K562 (cell line): ENCODE measurements around the gene RSPH9. TPM values are rescaled to one million over a fixed set of nuclear protein-coding genes. Genes with fewer than 3 reads are reported as not detected.

ENCODE experiments used
- ARID2 ChIP-seq: fragments of 450-650 bp; IDR thresholded peaks from 2 replicates; pipeline ENCODE4 v1.6.1; 2017; ENCODE audit warnings: antibody characterized with exemption, mild to moderate bottlenecking
- EZH2 ChIP-seq: IDR thresholded peaks from 2 replicates; pipeline ENCODE4 v1.6.1; 2012; ENCODE audit warnings: low read depth, mild to moderate bottlenecking, inconsistent platforms, low read length, borderline replicate concordance
- FOXK1 ChIP-seq: sonication (generic); formaldehyde crosslinking; IDR thresholded peaks from 2 replicates; pipeline ENCODE4 v1.8.0; 2022; ENCODE audit warnings: missing genetic modification reagents, mild to moderate bottlenecking, borderline replicate concordance
- HDAC8 ChIP-seq: fragments of 450-650 bp; IDR thresholded peaks from 2 replicates; pipeline ENCODE4 v1.6.1; 2016; ENCODE audit warnings: mild to moderate bottlenecking, missing genetic modification characterization, moderate library complexity, missing compliant biosample characterization
- KAT2B ChIP-seq: IDR thresholded peaks from one replicate; pipeline ENCODE4 v1.6.1; 2012; ENCODE audit warnings: low read depth, mild to moderate bottlenecking, control low read depth, inconsistent platforms, low read length, moderate library complexity
- MCM2 ChIP-seq: fragments of 450-650 bp; IDR thresholded peaks from 2 replicates; pipeline ENCODE4 v1.6.1; 2017; ENCODE audit warnings: low read depth, mild to moderate bottlenecking
- NR2C2 ChIP-seq, 2 experiments: fragments of 200-800 bp in 1 of 2; sonication (Bioruptor generic) in 1 of 2; sonication (generic) in 1 of 2; formaldehyde crosslinking in 1 of 2; IDR thresholded peaks; 2 replicates each; pipeline versions ENCODE4 v1.6.1 to v1.8.0; 2016 to 2022; ENCODE audit warnings: mild to moderate bottlenecking in 1 of 2, missing compliant biosample characterization in 1 of 2, missing genetic modification characterization in 1 of 2, missing genetic modification reagents in 1 of 2
- NUFIP1 ChIP-seq: fragments of 450-650 bp; IDR thresholded peaks from 2 replicates; pipeline ENCODE4 v1.6.1; 2018; ENCODE audit not compliant: partially characterized antibody
- OTX1 ChIP-seq: fragments of 450-650 bp; formaldehyde crosslinking; IDR thresholded peaks from 2 replicates; pipeline ENCODE4 v1.4.0; 2022; ENCODE audit warnings: mild to moderate bottlenecking
- SAP30 ChIP-seq: fragments of 200-600 bp; sonication (generic); IDR thresholded peaks from 2 replicates; pipeline ENCODE4 v1.6.1; 2012; ENCODE audit warnings: borderline replicate concordance, low read depth, mild to moderate bottlenecking, moderate library complexity, low read length, control low read depth, inconsistent platforms; ENCODE audit not compliant: insufficient read depth, poor library complexity, severe bottlenecking
- SRF ChIP-seq, 2 experiments: fragments of 250-450, 450-650 bp in 1 of 2; sonication (Bioruptor Pico) in 1 of 2; sonication (generic) in 1 of 2; formaldehyde crosslinking; IDR thresholded peaks; 2 replicates each; pipeline versions ENCODE4 v1.5.0 to v1.5.1; 2020 to 2022; ENCODE audit warnings: mild to moderate bottlenecking in 1 of 2, missing genetic modification reagents in 1 of 2
- SRSF7 ChIP-seq: fragments of 200-400 bp; formaldehyde crosslinking; optimal IDR thresholded peaks from 2 replicates; pipeline ENCODE3; 2017; ENCODE audit warnings: mild to moderate bottlenecking, low read depth, low read length
- TFAM ChIP-seq: fragments of 250-450 bp; sonication (Bioruptor Pico); conservative IDR thresholded peaks from 2 replicates; pipeline ENCODE4 v1.5.0; 2021; ENCODE audit warnings: mild to moderate bottlenecking, moderate library complexity
- ZFP36 ChIP-seq: fragments of 150-350 bp; IDR thresholded peaks from 2 replicates; pipeline ENCODE4 v1.6.1; 2018; ENCODE audit warnings: low read length, low read depth; ENCODE audit not compliant: partially characterized antibody
- ZNF124 ChIP-seq: sonication (generic); formaldehyde crosslinking; IDR thresholded peaks from 2 replicates; pipeline ENCODE4 v1.8.1; 2022; ENCODE audit warnings: missing genetic modification reagents
- ZNF165 ChIP-seq: fragments of 250-450 bp; sonication (Bioruptor Pico); IDR thresholded peaks from 2 replicates; pipeline ENCODE4 v1.4.0; 2020; ENCODE audit warnings: borderline replicate concordance
- polyA plus RNA-seq, 8 experiments: library from polyadenylated mRNA; depleted of rRNA in 4 of 8; stranded (reverse) in 5 of 8; unstranded in 3 of 8; fragments of >200 nt; fragmentation: Nextera tagmentation in 2 of 8; fragmentation: Illumina TruSeq in 1 of 8; extraction: Ambion mirVana in 2 of 8; extraction: Trizol in 1 of 8; gene quantifications; 2 replicates each; pipeline versions ENCODE4 v1.2.1 to v1.2.3, GENCODE V29; 2011 to 2014; ENCODE audit warnings: inconsistent platforms in 1 of 8, missing spikeins in 1 of 8
- total RNA-seq, 7 experiments: library from RNA; depleted of rRNA in 6 of 7; stranded (reverse); fragments of >200 nt in 6 of 7; fragmentation: Illumina TruSeq in 2 of 7; extraction: Trizol in 2 of 7; gene quantifications; 2 replicates each; pipeline versions ENCODE4 v1.2.1 to v1.2.3, GENCODE V29; 2011 to 2021; ENCODE audit warnings: low replicate concordance in 1 of 7
- TF ChIP-seq, protein P1 (sequence below): sonication (generic); formaldehyde crosslinking; IDR thresholded peaks from 2 replicates; pipeline ENCODE4 v1.8.0; 2022; ENCODE audit warnings: mild to moderate bottlenecking, missing genetic modification reagents
- TF ChIP-seq, protein P2 (sequence below): fragments of 450-650 bp; IDR thresholded peaks from 2 replicates; pipeline ENCODE4 v1.7.0; 2016; ENCODE audit warnings: borderline replicate concordance
- TF ChIP-seq, protein P3 (sequence below), 2 experiments: fragments of 450-650 bp; IDR thresholded peaks; 2 replicates each; pipeline ENCODE4 v1.6.1; 2018; ENCODE audit warnings: mild to moderate bottlenecking in 2 of 2, low read depth in 1 of 2; ENCODE audit not compliant: partially characterized antibody in 2 of 2
- TF ChIP-seq, protein P4 (sequence below): sonication (generic); formaldehyde crosslinking; IDR thresholded peaks from 2 replicates; pipeline ENCODE4 v1.8.0; 2022; ENCODE audit warnings: missing genetic modification reagents, mild to moderate bottlenecking, borderline replicate concordance

Gene RSPH9
- total and polyA plus RNA-seq, 9 of the 15 experiments (the other 6 are each of a cell fraction or from before 2014, with no cell fraction given): 0.05 to 0.60 (median 0.39) TPM; not detected in 6

DNA sequence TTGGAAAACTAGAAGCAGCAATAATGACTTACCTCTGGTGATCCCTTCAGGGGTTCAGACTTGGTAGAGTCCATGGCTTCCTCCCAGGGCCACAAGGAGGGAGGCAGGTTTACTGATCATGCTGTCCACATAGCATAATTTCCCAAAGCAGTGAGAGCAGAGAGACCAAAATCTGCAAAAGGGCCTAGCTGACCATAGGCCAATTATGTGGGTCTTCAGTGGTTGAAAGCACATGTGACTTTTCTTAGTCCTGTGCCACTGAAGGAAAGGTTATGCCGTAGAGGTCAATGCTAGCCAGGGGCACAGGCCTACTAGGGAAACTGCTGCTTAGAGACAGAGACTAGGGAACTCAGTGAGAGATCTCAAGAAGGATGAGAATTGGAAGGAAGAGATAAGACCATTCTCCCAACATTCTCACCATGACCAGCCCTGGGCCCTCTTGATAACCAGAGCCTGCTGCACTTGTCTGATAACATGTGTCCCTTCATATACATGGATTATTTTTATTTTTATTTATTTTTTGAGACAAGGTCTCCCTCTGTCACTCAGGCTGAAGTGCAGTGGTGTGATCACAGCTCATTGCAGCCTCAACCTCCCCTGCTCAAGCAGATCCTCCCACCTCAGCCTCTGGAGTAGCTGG, 13.7 kb upstream of the RSPH9 start (continued):
- TF ChIP-seq MCM2 (no peak), ZNF165 (CRISPR knock-in tag) (peak; percentile 78), ZFP36 (peak; percentile 15), FOXK1 (CRISPR knock-in tag) (0 out of 2 replicates have a peak, but pooled peaks have one; percentile 50), HDAC8 (tag) (no peak), SRSF7 (no peak), ZNF124 (CRISPR knock-in tag) (no peak), SRF (CRISPR knock-in tag; IDR thresholded peaks at IDR 0.05) (peak in 1 of 2 experiments; percentile 40; a peak in 3 of 4 replicates), EZH2 (peak; percentile 89; the same call in 1 of the 2 replicates), NUFIP1 (no peak), ARID2 (no peak), NR2C2 (CRISPR knock-in tag; IDR thresholded peaks at IDR 0.05) (peak; percentile 55; the same call in 1 of the 2 replicates), NR2C2 (tag; IDR thresholded peaks at IDR 0.05) (no peak), KAT2B (no peak), OTX1 (CRISPR knock-in tag) (0 out of 2 replicates have a peak, but pooled peaks have one; percentile 76), SAP30 (no peak), TFAM (CRISPR knock-in tag) (no peak)
- TF ChIP-seq, protein P1, sequence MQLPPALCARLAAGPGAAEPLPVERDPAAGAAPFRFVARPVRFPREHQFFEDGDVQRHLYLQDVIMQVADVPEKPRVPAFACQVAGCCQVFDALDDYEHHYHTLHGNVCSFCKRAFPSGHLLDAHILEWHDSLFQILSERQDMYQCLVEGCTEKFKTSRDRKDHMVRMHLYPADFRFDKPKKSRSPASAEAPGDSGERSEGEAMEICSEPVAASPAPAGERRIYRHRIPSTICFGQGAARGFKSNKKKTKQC (CRISPR knock-in tag): no peak
- TF ChIP-seq, protein P2, sequence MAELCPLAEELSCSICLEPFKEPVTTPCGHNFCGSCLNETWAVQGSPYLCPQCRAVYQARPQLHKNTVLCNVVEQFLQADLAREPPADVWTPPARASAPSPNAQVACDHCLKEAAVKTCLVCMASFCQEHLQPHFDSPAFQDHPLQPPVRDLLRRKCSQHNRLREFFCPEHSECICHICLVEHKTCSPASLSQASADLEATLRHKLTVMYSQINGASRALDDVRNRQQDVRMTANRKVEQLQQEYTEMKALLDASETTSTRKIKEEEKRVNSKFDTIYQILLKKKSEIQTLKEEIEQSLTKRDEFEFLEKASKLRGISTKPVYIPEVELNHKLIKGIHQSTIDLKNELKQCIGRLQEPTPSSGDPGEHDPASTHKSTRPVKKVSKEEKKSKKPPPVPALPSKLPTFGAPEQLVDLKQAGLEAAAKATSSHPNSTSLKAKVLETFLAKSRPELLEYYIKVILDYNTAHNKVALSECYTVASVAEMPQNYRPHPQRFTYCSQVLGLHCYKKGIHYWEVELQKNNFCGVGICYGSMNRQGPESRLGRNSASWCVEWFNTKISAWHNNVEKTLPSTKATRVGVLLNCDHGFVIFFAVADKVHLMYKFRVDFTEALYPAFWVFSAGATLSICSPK: no peak
- TF ChIP-seq, protein P3, sequence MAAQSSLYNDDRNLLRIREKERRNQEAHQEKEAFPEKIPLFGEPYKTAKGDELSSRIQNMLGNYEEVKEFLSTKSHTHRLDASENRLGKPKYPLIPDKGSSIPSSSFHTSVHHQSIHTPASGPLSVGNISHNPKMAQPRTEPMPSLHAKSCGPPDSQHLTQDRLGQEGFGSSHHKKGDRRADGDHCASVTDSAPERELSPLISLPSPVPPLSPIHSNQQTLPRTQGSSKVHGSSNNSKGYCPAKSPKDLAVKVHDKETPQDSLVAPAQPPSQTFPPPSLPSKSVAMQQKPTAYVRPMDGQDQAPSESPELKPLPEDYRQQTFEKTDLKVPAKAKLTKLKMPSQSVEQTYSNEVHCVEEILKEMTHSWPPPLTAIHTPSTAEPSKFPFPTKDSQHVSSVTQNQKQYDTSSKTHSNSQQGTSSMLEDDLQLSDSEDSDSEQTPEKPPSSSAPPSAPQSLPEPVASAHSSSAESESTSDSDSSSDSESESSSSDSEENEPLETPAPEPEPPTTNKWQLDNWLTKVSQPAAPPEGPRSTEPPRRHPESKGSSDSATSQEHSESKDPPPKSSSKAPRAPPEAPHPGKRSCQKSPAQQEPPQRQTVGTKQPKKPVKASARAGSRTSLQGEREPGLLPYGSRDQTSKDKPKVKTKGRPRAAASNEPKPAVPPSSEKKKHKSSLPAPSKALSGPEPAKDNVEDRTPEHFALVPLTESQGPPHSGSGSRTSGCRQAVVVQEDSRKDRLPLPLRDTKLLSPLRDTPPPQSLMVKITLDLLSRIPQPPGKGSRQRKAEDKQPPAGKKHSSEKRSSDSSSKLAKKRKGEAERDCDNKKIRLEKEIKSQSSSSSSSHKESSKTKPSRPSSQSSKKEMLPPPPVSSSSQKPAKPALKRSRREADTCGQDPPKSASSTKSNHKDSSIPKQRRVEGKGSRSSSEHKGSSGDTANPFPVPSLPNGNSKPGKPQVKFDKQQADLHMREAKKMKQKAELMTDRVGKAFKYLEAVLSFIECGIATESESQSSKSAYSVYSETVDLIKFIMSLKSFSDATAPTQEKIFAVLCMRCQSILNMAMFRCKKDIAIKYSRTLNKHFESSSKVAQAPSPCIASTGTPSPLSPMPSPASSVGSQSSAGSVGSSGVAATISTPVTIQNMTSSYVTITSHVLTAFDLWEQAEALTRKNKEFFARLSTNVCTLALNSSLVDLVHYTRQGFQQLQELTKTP (IDR thresholded peaks at IDR 0.05; ENCODE audit: low read depth in 1 of 2, partially characterized antibody in 2 of 2): peak in 1 of 2 experiments; percentile 91
- TF ChIP-seq, protein P4, sequence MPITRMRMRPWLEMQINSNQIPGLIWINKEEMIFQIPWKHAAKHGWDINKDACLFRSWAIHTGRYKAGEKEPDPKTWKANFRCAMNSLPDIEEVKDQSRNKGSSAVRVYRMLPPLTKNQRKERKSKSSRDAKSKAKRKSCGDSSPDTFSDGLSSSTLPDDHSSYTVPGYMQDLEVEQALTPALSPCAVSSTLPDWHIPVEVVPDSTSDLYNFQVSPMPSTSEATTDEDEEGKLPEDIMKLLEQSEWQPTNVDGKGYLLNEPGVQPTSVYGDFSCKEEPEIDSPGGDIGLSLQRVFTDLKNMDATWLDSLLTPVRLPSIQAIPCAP (CRISPR knock-in tag): no peak
